ENCODE data around the gene FAH.

- no peak for TF ChIP-seq EZH2phosphoT487 (IDR thresholded peaks at IDR 0.05; ENCODE audit: borderline replicate concordance)
- TF ChIP-seq CTCF (conservative IDR thresholded peaks at IDR 0.05; ENCODE audit: low read length) = no peak
Measured at GRCh38 chr15:80106051-80106450, 46.7 kb upstream of the FAH start.
